GM06990 (cell line): Measurements from ENCODE around the gene CD19.

ENCODE experiments used
- DNase-seq: peaks from one replicate; pipeline ENCODE4 v3.0.0-alpha.2; 2011; ENCODE audit not compliant: insufficient read length; ENCODE audit errors: extremely low read depth
- H3K27me3 ChIP-seq: replicated peaks from 2 replicates; pipeline ENCODE4 v1.6.0; 2011; ENCODE audit warnings: low read length; ENCODE audit not compliant: control insufficient read depth, insufficient read depth
- H3K36me3 ChIP-seq: 2 replicates; pipeline ENCODE4 v1.5.1; 2011; ENCODE audit warnings: low read length; ENCODE audit not compliant: control insufficient read depth, insufficient read depth
- H3K4me3 ChIP-seq: replicated peaks from 2 replicates; pipeline ENCODE4 v1.5.1; 2011; ENCODE audit warnings: low read depth, mild to moderate bottlenecking, control low read depth, low read length
- TF ChIP-seq, protein P1 (sequence below): IDR thresholded peaks from 2 replicates; pipeline ENCODE4 v1.5.1; 2011; ENCODE audit warnings: low read length, control low read depth, mild to moderate bottlenecking, inconsistent platforms; ENCODE audit not compliant: insufficient read depth, poor library complexity, severe bottlenecking

CD19 gene

DNA sequence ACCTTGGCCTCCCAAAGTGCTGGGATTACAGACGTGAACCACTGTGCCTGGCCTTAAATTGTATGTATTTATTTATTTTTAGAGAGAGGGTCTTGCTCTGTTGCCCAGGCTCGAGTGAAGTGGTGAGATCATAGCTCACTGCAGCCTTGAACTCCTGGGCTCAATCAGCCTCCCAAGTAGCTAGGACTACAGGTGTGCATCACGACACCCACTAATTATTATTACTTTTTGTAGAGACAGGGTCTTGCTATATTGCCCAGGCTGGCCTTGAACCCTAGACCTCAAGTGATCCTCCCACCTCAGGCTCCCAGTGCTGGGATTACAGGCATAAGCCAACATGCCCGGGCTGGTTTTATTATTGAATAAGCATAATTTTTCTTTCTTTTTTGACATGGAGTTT lies 14.9 kb downstream of the CD19 start:
- TF ChIP-seq, protein P1, sequence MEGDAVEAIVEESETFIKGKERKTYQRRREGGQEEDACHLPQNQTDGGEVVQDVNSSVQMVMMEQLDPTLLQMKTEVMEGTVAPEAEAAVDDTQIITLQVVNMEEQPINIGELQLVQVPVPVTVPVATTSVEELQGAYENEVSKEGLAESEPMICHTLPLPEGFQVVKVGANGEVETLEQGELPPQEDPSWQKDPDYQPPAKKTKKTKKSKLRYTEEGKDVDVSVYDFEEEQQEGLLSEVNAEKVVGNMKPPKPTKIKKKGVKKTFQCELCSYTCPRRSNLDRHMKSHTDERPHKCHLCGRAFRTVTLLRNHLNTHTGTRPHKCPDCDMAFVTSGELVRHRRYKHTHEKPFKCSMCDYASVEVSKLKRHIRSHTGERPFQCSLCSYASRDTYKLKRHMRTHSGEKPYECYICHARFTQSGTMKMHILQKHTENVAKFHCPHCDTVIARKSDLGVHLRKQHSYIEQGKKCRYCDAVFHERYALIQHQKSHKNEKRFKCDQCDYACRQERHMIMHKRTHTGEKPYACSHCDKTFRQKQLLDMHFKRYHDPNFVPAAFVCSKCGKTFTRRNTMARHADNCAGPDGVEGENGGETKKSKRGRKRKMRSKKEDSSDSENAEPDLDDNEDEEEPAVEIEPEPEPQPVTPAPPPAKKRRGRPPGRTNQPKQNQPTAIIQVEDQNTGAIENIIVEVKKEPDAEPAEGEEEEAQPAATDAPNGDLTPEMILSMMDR, result no peak

DNA sequence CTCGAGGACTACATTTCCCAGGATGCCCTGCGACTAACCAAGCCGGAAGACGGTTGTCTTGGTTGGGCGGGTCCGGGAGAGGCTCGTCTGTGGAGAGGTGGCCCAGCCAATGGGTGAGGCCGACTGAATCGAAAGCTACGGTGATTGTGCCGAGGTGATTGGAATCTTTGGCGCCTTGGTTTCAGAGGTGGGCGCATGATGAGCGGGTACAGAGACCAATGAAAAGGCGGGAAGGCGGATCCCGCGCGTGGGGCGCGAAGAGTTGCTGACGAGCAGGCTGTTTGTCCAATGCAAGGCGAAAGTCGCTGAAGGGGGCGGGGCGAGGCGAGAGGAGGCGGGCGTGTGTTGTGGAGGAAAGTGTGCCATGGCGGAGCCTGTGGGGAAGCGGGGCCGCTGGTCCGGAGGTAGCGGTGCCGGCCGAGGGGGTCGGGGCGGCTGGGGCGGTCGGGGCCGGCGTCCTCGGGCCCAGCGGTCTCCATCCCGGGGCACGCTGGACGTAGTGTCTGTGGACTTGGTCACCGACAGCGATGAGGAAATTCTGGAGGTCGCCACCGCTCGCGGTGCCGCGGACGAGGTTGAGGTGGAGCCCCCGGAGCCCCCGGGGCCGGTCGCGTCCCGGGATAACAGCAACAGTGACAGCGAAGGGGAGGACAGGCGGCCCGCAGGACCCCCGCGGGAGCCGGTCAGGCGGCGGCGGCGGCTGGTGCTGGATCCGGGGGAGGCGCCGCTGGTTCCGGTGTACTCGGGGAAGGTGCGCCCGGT lies 19.1 kb downstream of the CD19 start, which contains the start of gene NFATC2IP:
TSS of gene NFATC2IP (plus strand) at position 290 of the 762 bp plus-strand sequence. CDS start at position 365, 75 bp downstream.
- Histone ChIP-seq H3K4me3 (peak within 1 kb of the TSS; percentile 87), H3K36me3 (peaks cover 15% of the 10 kb centered on the region), H3K27me3 (no peaks in the 10 kb centered on the region)
- TF ChIP-seq, protein P1, result no peak
- DNase-seq, result peak; percentile 99

More for the DNA sequence above, 14.9 kb downstream of the CD19 start:
- Histone ChIP-seq H3K27me3 (no peaks in the 10 kb centered on the region), H3K4me3 (no peak overlapping the region), H3K36me3 (no peaks in the 10 kb centered on the region)
- no peak for DNase-seq

DNA sequence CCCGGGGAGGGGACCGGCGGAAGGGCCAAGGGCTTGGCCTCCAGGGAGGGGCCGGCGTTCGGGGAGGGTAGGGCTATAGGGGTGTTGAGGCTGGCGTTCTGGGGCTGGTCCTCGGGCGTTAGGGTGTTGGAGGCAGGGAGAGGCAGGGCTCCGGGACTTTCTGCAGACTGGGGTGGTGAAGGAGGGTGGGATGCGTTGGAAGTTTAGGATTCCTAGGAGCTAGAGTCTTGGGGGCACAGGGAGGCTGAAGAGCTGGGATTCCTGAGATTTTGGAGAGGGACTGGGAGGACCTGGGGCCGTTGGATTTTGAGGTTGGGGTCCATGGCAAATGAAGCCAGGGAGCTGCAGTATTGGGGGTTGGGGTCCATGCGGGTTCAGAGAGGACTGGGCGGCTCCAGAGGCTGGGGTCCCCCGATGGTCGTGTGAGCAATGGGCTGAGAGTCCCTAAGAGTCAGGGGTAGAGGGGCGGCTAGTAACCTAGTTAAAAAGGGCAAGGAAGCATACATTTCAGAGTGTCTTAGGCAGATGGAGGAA lies 19.7 kb downstream of the CD19 start:
- no peak for DNase-seq
- Histone ChIP-seq H3K4me3 (peak overlapping the region; percentile 87), H3K36me3 (peaks cover 22% of the 10 kb centered on the region), H3K27me3 (no peaks in the 10 kb centered on the region)
- TF ChIP-seq, protein P1, result no peak

DNA sequence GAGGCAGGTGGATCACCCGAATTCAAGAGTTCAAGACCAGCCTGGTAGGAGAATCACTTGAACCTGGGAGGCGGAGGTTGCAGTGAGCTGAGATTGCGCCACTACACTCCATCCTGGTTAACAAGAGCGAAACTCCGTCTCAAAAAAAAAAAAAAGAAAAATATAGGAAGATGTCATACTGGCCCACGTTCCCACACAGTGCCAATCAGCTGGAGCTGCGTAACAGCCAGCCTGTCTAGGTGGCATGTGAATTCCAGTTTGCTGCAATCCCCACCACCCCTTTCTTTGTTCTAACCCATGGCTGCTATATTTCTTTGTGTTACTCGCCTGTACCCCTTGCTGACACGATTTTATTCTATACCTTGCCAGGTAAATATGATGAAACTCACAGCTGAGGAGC lies 26.4 kb downstream of the CD19 start:
- TF ChIP-seq, protein P1, result no peak
- no peak overlapping the region for H3K4me3 ChIP-seq
- peaks cover 43% of the 10 kb centered on the region for H3K36me3 ChIP-seq
- DNase-seq, result no peak
- H3K27me3 ChIP-seq, result no peaks in the 10 kb centered on the region

DNA sequence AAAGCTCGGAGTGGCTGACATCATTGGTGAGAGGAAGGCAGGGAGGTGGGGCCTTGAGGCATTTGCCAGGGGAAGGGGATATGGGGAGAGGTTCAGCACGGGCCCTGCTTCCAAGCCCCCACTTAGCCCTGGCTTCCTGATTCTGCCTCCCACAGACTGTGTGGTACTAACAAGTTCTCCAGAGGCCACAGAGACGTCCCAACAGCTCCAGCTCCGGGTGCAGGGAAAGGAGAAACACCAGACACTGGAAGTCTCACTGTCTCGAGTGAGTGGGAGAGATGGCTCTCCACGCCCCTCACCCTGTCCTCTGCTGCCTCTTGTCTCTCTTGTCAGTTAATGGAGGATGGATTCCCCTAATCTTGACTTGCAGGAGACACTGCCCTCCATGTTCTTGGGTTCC lies 27.1 kb downstream of the CD19 start:
- TF ChIP-seq, protein P1, result no peak
- H3K4me3 ChIP-seq, result no peak overlapping the region
- peaks cover 45% of the 10 kb centered on the region for H3K36me3 ChIP-seq
- no peaks in the 10 kb centered on the region for H3K27me3 ChIP-seq
- DNase-seq, result no peak
